HEK293T (cell line): Measurements from ENCODE around the gene USE1.
"Not testable (repeated sequence)": the region's sequence is repeated elsewhere in the genome, so short reads cannot be mapped to it uniquely, and the experiment has no call there.

Experiments used
- CTCF ChIA-PET: fragments of 350-600 bp; formaldehyde crosslinking; extraction: SDS; loops from one replicate; lab custom pipeline; 2021; ENCODE audit warnings: antibody characterized with exemption, inconsistent platforms; lab: Yijun Ruan, JAX
- POLR2A ChIA-PET: fragments of 350-600 bp; formaldehyde crosslinking; extraction: SDS; loops from one replicate; lab custom pipeline; 2020; ENCODE audit warnings: antibody characterized with exemption, inconsistent platforms; lab: Yijun Ruan, JAX
- DNase-seq: peaks from one replicate; pipeline ENCODE4 v3.0.0; 2012; ENCODE audit warnings: mixed read lengths; ENCODE audit errors: extremely low spot score
- ARNT ChIP-seq: fragments of 450-650 bp; IDR thresholded peaks from 2 replicates; pipeline ENCODE4 v1.6.1; 2017; ENCODE audit warnings: mild to moderate bottlenecking
- BHLHE40 ChIP-seq: fragments of 450-650 bp; IDR thresholded peaks from 2 replicates; pipeline ENCODE4 v1.6.1; 2016; ENCODE audit warnings: mild to moderate bottlenecking, moderate library complexity, borderline replicate concordance
- CTBP1 ChIP-seq: fragments of 450-650 bp; IDR thresholded peaks from 2 replicates; pipeline ENCODE4 v1.6.1; 2016; ENCODE audit warnings: borderline replicate concordance
- ELF4 ChIP-seq: fragments of 450-650 bp; IDR thresholded peaks from 2 replicates; pipeline ENCODE4 v1.6.1; 2017; ENCODE audit warnings: antibody characterized with exemption
- FOXA1 ChIP-seq: fragments of 450-650 bp; IDR thresholded peaks from 2 replicates; pipeline ENCODE4 v1.6.1; 2016; ENCODE audit warnings: mild to moderate bottlenecking
- FOXK2 ChIP-seq: fragments of 450-650 bp; IDR thresholded peaks from 2 replicates; pipeline ENCODE4 v1.6.1; 2016; ENCODE audit warnings: mild to moderate bottlenecking
- FOXM1 ChIP-seq: fragments of 450-650 bp; IDR thresholded peaks from 2 replicates; pipeline ENCODE4 v1.6.1; 2017; ENCODE audit warnings: mild to moderate bottlenecking, borderline replicate concordance
- HDGF ChIP-seq: fragments of 450-650 bp; IDR thresholded peaks from 2 replicates; pipeline ENCODE4 v1.6.1; 2017; ENCODE audit warnings: antibody characterized with exemption, borderline replicate concordance
- L3MBTL2 ChIP-seq: fragments of 450-650 bp; conservative IDR thresholded peaks from 2 replicates; pipeline ENCODE4 v1.6.1; 2016; ENCODE audit warnings: mild to moderate bottlenecking
- LEF1 ChIP-seq: fragments of 450-650 bp; IDR thresholded peaks from 2 replicates; pipeline ENCODE4 v1.6.1; 2017; ENCODE audit warnings: mild to moderate bottlenecking, borderline replicate concordance
- NFRKB ChIP-seq: fragments of 450-650 bp; IDR thresholded peaks from 2 replicates; pipeline ENCODE4 v1.6.1; 2016; ENCODE audit warnings: mild to moderate bottlenecking, moderate library complexity
- PKNOX1 ChIP-seq: fragments of 450-650 bp; IDR thresholded peaks from 2 replicates; pipeline ENCODE4 v1.6.1; 2016
- SP1 ChIP-seq: fragments of 450-650 bp; IDR thresholded peaks from 2 replicates; pipeline ENCODE4 v1.6.1; 2017
- TARDBP ChIP-seq: fragments of 450-650 bp; IDR thresholded peaks from 2 replicates; pipeline ENCODE4 v1.6.1; 2016
- ZNF384 ChIP-seq: fragments of 450-650 bp; IDR thresholded peaks from 2 replicates; pipeline ENCODE4 v1.6.1; 2016

Gene USE1

GRCh38 chr19:17180997-17181702 lies 34.0 kb upstream of the USE1 start:
- ChIA-PET POLR2A (no interaction called here), CTCF (no interaction called here)
- TF ChIP-seq LEF1: no peak
- TF ChIP-seq SP1: no peak
- no peak for TF ChIP-seq ARNT
- no peak for TF ChIP-seq FOXM1
- TF ChIP-seq NFRKB: no peak
- DNase-seq: no peak

GRCh38 chr19:17183271-17183761 lies 31.8 kb upstream of the USE1 start:
- no peak for TF ChIP-seq SP1
- TF ChIP-seq CTBP1: no peak
- no peak for TF ChIP-seq L3MBTL2
- TF ChIP-seq FOXK2: no peak
- no peak for TF ChIP-seq FOXA1
- CTCF ChIA-PET: no interaction called here
- no peak for DNase-seq
- POLR2A ChIA-PET: no interaction called here

- DNase-seq: no peak
- ChIA-PET CTCF (no interaction called here), POLR2A (no interaction called here)
- TF ChIP-seq TARDBP (no peak), PKNOX1 (no peak)
These were observed 31.3 kb upstream of the USE1 start for GRCh38 chr19:17183858-17184321.

GRCh38 chr19:17184371-17184841 lies 30.8 kb upstream of the USE1 start:
- CTCF ChIA-PET: no interaction called here
- DNase-seq: no peak
- TF ChIP-seq ZNF384 (no peak), HDGF (no peak), L3MBTL2 (no peak), ELF4 (no peak), FOXA1 (no peak), NFRKB (no peak), ARNT (no peak), BHLHE40 (no peak), SP1 (no peak)
- POLR2A ChIA-PET: no interaction called here

- TF ChIP-seq FOXM1: no peak
- no peak for TF ChIP-seq ZNF384
- TF ChIP-seq PKNOX1: no peak
- no peak for TF ChIP-seq NFRKB
- TF ChIP-seq BHLHE40: no peak
- TF ChIP-seq TARDBP: no peak
- TF ChIP-seq CTBP1: no peak
- no peak for TF ChIP-seq SP1
- no peak for TF ChIP-seq LEF1
- CTCF ChIA-PET: interaction anchor here (0.7 kb wide), 1 partner anchor 1181 kb away, joined by 6 read pairs; no protein-coding TSS in a partner anchor
- POLR2A ChIA-PET: no interaction called here
- no peak for DNase-seq
These were observed 29.6 kb upstream of the USE1 start for GRCh38 chr19:17185590-17185989.

- POLR2A ChIA-PET, CTCF ChIA-PET, DNase-seq: not testable (repeated sequence)
These were observed 23.4 kb upstream of the USE1 start for GRCh38 chr19:17191736-17192135.

- POLR2A ChIA-PET: no interaction called here
- CTCF ChIA-PET: interaction anchor here (0.6 kb wide), 2 partner anchors 13 to 28 kb away, joined by 3 to 5 read pairs; no protein-coding TSS in a partner anchor
- DNase-seq: no peak
- TF ChIP-seq ARNT (no peak), LEF1 (no peak), ELF4 (no peak), FOXM1 (no peak), SP1 (no peak), HDGF (no peak), NFRKB (no peak), FOXK2 (no peak)
These were observed 22.4 kb upstream of the USE1 start for GRCh38 chr19:17192751-17193150.

- TF ChIP-seq LEF1: no peak
- no peak for TF ChIP-seq ARNT
- TF ChIP-seq ZNF384: no peak
- CTCF ChIA-PET: no interaction called here
- POLR2A ChIA-PET: no interaction called here
- DNase-seq: no peak
These were observed 20.5 kb upstream of the USE1 start for GRCh38 chr19:17194608-17195007.
